Globus pallidus (tissue), 1 donor: ENCODE data around the gene PDE9A.
A peak's percentile ranks its signal among the peaks of the same experiment; 100 is the strongest.
"Not testable (repeated sequence)": the region's sequence is repeated elsewhere in the genome, so short reads cannot be mapped to it uniquely, and the experiment has no call there.

Experiments
- DNase-seq: peaks from one replicate; pipeline ENCODE4 v3.0.0-alpha.2; 2015; ENCODE audit warnings: low spot score

PDE9A gene

DNA sequence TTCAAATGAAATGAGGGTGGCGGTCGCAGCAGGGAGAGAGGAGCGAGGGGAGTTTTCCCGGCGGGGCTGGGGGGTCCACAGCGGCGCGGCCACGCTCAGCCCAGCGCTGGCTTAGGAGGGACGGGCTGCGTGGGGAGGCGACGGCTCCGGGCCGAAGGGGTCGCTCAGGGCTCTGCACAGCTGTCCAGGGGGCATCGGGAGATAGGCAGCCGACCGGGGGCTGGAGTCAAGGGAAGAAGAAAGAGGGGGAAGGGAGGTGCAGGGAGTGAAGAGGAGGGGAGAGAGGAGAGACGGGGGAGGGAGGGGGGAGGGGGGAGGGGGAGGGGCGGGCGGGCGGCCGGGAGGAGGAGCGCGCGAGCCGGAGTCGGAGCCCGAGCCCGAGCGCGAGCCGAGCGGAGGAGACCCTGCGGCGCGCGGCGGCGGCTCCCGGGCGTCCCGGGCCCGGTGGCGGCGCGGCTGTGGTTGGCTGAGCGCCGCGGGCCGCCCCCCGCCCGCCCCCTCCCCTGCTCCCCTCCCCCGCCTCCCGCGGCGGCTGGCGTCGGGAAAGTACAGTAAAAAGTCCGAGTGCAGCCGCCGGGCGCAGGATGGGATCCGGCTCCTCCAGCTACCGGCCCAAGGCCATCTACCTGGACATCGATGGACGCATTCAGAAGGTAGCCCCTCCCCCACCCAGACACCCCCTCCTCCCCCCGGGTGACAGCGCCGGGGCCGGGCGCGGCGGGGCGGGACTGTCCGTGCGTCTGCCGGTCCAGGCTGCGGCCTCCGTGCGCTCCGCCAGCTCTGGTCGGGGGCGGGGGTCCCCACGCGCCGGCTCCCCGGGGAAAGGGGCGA is at the start of gene PDE9A:
TSS of gene PDE9A (plus strand) at position 391 of the 831 bp plus-strand sequence. CDS start at position 585, 194 bp downstream.
- DNase-seq, result peak; percentile 51

DNA sequence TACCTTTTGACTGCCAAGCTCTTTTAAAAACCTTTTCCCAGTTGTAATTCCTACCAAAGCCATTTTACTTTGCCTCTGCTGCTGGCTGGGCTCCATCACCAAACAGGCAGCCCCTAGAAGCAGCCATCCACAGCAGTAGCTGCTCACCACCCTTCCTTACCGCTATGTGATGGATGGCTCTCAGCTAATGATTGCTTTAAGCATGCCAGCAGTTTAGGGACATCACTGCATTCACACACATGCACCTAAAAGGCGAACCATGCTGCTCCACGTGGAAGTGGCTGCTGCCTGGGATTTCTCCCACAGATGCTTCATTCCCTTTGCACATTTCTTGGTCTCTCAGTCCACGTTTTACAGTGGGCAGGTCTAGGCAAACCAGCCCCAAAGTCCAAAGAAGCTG is 46.3 kb upstream of the PDE9A start:
- no peak for DNase-seq

DNA sequence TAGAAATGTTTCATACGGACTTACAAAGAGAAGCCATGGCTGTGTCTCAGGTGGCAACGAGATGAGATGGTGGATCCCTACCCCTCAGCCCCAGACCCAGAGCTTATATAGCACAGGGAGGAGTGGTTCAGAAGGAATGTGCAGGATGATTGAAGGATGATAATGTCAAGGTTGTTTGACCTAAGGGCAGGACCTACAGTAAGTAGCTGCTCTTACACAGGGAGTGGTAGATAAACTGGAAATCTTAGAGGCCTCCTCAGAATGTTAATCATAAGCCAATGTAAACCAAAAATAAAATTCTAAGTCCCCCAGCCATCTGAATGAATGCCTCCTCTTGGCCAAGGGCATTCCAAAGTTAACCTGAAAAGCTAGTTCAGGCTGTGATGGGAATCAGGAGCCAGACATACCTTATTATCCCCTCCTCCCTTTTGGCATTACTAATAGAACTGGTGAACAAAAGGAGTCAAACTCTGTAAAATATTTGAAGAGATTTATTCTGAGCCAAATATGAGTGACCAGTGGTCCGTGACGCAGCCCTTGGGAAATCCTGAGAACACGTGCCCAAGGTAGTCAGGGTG is 45.8 kb upstream of the PDE9A start:
- DNase-seq, result no peak

DNA sequence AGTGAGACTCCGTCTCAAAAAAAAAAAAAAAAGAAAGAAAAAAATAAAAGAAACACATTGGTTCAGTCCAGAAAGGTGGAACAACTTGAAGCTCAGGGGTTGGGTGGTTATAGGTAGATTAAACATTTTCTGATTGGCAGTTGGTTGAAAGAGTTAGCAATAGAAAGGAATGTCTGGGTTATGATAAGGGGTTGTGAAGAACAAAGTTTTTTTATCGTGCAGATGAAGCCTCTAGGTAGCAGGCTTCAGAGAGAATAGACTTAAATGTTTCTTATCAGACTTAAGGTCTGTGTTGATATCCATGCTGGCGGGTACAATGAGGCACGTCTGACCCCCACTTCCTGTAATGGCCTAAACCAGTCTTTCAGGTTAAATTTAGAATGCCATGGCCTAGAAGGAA is 45.0 kb upstream of the PDE9A start:
- DNase-seq, result no peak

DNA sequence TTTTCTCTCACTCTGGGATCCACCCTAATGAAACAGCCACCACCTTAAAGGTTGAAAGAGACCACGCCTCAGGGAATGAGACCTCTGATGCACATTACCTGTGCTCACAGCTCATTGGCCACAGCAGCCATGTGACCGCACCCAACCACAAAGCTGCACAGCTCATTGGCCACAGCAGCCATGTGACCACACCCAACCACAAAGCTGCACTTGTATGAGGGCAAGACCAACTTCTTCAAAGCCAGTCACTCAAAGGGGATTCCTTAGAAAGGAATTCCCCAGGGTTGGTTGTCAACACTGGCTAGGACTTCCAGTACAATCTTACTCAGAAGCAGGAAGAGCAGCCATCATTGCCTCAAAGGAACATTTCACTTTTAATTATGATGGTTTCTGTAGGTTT is 43.6 kb upstream of the PDE9A start:
- DNase-seq, result no peak

DNA sequence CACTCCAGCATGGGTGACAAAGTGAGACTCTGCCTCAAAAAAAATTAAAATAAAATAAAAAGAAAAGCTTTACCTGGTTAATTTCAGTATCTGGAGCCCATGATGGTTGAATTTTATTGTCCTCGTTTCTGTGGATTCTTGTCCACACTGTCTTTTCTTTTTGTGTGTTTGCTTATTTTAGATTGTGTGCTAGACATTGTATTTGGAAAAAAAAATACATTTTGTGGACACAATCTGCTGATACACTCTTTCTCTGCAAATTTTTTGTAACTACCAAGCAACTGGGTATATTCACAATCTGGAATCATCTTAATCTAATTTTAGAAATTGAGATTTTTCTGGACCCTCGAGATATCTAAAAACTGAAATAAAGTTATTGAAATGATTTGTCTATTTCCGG is 41.6 kb upstream of the PDE9A start:
- no peak for DNase-seq

DNA sequence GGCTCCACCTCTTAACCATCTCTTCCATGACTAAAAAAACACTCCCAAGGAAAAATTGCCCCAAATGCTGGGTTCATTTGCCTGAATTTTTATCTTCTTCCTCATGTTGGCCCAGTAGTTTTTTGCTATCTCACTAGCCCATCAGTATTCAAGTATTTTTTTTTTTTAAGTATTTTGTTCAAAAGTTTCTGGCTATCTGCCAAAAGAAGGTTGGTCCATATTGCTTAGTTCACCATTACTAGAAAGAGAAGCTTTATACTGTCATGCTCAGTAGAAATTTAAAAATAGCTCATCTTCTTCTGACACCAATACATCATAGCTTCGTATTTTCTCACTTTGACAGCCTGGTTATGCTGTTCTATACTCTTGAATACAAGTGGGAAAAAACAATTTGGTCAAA is 41.0 kb upstream of the PDE9A start:
- DNase-seq, result no peak

DNA sequence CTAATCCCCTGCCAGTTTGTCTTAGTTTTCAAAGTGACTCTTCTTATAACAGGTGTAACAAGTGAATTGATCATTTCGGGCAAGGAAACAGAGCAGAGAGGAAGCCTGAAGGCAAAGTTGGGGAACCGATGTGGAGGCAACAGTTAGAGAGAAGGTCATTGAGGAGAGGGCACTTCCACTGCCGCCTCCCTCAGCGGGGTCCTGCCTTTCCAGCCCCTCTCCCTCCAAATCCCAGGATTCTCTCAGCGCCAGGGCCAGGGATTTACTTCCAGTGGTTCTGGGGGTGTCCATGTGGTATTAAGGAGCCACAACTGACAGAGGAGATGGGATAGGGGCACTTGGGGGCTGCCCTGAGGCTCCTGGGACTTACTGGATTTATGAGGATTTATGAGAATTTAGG is 39.7 kb upstream of the PDE9A start:
- no peak for DNase-seq

DNA sequence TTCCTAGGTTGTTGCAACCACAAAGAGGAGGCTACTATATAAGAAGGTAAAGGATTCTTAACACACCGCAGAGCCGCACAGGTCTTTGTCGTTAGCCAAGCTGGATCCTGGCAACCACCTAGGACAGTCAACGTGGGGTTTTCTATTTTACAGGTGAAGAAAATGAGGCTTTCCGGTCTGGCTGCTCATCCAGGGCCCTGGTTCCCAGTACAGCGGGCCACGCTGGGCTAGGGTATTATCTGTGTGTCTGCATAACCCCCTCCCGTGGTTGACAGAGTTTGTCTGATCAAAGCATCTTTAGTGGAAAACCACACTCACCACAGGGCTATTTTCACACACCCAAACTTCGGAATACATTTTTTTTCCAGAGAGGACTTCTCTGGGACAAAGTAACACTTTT is 39.0 kb upstream of the PDE9A start:
- no peak for DNase-seq

DNA sequence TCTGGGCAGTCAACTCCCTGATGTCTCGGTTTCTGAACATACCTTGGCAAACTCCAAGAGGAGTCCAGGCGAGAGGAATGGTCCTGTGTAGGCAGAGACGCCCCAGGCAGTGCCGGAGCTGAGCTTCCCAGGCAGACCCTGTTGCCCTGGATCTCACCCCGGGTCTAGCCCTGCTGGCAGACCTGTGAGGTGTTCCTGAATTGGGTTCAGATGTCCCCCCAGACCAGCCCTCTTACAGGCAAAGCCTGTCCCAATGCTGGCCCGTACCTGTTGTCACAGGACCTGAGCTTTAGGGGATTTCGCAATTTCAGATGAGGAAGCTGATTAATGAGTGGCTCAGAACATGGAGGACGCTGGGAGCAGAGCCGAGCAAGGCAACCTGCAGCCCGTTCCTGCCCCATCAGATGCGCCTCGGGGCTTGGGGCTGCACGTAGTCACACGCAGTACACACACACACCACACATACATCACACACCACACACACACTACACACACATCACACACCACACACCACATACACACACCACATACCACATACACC is 38.5 kb upstream of the PDE9A start:
- no peak for DNase-seq

DNA sequence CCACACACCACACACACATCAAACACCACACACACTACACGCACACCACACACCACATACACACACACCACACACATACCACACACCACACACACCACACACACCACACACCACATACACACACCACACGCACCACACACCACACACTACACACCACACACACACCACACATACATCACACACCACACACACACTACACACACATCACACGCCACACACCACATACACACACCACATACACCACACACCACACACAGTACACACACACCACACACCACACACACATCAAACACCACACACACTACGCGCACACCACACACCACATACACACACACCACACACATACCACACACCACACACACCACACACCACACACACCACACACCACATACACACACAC is 38.0 kb upstream of the PDE9A start:
- DNase-seq, result not testable (repeated sequence)

DNA sequence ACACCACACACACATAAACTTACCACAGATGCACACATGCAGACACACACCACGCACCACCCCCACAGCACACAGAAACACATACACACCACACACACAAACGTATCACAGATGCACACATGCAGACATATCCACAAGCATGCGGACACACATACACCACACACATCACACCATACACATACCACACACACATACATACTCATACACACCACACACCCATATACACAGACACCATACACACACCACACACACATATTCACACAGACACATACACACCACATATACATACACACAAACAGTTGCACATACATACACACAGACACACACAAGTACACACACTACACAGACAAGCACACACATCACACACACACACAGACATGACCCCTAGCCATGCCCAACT is 37.5 kb upstream of the PDE9A start:
- DNase-seq, result no peak

DNA sequence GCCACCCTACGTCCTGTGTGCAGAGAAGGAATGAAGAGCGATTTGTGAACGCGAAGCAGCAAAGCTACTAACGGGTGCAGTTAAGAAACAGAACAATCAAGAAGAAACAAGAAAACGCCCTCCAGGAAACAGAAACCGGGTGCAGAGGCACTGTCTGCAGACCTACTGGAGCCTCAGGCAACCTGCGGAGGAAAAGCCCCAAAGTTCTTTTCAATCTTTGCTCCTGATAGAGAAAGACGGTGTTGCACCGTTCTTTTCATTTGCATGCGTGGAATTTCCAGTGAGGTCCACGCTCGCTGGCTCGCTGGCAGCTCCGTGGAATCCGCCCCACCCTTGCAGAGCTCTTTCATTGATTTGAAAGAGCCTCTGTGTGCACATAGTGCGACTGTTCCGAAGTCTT is 37.0 kb upstream of the PDE9A start:
- DNase-seq, result no peak

DNA sequence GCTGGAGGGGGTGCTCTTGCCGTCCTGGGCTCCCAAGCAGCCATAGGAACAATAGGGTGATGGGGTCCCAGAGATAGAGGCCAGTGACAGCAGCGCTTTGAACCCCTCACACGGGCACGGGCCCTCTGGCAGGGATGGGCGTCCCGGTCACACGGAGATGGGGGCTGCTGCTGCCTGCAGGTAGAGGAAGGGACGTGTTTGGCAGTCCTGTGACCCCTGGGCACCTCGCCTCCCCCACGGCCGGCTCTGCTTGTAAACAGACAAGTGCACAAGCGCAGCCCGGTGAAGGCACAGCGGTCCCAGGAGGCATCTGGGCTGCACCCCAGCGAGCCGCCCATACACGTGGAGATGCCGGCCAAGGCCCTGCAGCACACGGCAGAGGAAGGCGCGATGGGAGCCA is 36.5 kb upstream of the PDE9A start:
- no peak for DNase-seq

DNA sequence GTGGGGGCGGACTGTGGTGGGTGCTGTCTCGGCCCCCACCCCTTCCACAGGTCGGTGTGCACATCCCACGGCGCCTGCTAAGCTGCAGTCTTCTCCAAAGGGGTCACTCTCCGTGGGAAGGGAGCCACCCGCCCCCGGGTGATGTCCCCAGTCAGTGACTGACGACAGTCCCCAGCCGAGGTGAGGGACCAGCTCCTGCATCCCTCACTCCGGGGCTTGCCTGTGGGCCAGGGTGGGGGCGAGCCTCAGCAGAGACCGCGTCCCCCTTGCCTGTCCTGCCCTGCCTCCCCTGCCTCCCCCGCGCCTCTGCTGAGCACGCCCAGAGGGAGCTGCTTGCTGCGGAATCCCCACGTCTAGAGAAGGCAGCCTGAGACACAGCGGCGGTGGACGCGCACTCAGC is 35.9 kb upstream of the PDE9A start:
- DNase-seq, result no peak

DNA sequence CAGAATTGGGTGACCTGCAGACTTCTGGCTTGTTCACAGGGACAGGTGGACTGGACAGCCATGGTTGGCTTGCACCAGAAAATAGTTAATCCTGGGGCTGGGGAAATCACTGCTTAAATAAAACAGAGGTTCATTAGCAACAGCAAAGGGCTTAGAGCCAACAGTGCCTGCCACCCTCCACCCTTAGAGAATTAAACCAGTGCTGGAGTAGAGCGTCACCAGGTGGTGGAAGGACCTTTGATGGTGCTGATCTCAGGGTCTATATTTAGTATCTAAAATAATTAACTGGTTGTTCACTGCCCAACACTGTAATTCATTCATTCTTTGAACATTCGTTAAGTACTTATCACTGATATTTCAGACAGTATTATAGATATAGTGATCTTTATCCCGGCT is 34.7 kb upstream of the PDE9A start:
- no peak for DNase-seq

DNA sequence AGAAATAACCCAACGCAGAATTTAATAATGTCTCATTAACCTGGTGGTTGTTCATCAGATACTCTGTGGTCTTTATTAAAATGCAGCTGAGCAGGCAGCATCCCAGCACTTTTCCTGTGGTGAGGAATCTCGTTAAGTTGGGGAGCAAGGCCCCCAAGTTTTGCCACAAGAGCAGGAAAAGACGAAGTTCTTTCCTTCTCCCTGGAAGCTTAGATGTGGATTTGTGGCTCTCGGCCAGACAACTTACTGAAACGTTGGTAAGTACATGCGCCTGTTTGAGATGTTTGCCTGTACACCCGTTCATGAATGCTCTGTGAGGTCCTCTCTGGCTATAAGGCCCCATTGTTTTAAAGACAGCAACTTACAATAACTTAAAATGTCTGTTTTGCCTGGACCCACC is 34.3 kb upstream of the PDE9A start:
- DNase-seq, result no peak

DNA sequence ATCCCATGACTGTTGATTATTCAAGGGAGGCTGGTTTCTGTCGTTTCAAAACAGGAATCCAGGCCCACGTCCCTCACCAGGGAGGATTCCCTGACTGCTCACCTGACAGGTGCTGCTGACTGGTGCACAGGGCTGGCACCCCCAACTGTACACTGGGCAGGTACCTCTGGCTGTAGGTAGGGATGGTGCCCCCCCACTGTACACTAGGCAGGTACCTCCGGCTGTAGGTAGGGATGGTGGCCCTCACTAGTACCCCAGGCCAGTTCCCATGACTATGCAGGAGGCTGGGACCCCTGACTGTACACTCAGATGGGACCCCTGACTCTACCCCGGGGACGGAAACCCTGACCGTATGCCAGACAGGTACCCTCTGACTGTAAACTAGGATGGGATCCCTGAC is 33.6 kb upstream of the PDE9A start:
- no peak for DNase-seq

DNA sequence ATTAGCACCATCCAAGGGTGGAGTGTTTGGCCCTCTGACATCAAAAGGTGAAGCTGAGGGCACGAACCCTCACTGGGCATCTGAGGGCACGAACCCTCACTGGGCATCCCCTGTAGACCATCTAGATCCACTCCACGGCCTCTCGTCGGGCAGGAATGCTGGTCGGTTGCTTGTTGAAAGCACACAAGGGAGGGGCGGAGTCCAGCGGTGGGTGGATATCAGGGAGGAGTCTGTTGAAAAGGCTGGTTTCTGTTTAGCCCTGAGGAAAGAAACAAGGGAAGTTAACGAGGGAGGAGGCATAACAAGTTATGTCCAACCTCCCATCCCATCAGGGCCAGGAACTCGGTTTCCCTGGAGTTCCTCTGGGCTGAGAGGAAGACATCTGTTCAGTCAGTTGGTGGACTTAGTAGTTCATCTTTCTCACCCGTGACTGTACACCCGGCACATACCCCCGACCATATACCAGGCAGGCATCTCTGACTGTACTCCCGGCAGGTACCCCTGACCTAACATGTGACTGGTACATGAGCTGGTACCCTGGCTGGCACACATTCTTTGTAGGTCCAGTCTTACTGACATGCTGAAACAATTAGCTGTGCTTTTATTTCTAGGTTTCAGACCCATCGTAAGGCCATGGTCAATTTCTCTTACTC is 32.1 kb upstream of the PDE9A start:
- DNase-seq, result no peak

DNA sequence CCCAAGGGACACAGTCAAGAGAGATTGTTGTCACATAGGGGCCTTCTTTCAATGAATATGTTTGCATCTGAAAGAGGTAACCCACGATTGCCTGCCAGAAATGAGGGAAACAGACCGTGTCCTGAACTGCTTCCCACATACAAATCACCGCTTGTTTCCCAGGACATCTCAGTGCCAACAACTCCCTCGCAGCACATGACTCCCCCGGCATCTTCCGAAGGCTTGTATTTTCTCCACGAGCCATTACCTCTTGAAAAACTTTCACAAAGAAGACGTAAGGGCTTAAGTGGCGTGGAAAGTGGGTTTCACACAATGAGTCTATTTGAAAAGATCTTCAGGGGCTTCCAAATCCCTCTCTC is 31.6 kb upstream of the PDE9A start:
- peak; percentile 43 for DNase-seq

DNA sequence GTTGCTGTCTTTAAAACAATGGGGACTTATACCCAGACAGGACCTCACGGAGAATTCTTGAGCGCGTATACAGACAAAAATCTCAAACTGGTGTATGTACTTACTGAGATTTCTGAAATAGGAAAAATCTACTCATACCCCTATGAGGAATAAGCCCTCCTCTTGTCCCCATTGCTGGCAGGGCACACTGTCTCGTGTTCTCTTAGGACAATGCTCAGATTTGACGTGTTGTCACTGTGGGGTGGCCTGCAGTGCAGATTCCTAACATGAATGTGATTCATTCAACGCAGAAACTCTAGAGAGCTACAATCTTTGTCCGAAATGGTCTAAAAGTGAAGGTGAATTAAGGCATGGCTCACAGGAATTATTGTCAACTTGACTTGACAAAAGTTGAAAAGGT is 31.1 kb upstream of the PDE9A start:
- peak; percentile 20 for DNase-seq

DNA sequence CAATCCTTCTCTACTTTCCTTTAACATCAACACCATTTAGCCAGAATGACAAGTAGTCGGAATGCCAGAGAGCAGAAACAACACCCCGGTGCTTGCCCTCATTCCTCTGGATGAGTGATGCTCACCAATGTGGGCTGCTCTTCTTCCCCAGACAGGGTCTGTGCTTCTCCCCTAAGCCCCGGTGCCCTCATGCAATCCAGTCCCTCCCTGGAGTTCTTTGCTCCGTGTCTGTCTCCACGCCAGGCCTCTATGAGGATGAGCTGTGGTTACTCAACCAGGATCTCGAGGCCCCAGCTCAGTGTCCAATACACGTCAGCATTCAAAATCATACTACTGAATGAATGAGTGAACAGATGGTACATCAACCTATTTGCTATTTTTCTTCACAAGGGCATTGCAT is 29.7 kb upstream of the PDE9A start:
- DNase-seq, result no peak

DNA sequence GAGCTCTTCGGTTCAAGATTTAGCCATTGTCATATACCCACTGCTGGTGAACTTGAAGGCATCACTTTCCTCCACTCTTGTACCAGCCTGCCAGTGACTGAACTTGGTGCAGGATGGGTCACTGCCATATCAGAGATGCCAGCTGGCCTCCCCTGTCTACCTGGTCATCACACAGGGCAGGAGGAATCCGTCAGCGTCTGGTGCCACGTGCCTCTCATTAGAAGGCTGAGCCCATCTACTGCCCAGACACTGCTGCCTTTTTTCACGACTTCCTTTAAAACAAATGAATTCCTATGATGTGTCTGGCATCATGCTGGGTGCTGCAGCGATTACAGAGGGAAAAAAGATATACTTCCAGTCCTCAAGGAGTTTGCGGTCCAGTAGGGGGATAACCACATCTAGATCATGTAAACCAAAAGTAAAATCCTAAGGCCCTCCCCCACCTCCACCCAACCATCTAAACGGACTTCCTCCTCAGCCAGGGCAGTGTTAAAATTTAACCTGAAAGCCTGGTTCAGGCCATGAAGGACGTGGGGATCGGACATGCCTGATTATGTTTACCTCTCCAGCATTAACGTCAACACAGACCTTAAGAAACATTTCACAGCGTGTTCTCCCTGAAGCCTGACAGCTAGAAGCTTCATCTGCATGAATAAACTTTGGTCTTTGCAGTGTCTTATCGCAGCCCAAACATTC is 29.2 kb upstream of the PDE9A start:
- no peak for DNase-seq
